K562 (cell line): ENCODE results near the gene ZC3H15. TPM values are rescaled to one million over a fixed set of nuclear protein-coding genes. Genes with fewer than 3 reads are reported as not detected.

Experiments
- ATAC-seq: fragments of 200-7000 bp; cut with Tn5 transposase; 3 replicates; pipeline ENCODE4 v1.9.1; 2020; ENCODE audit warnings: moderate library complexity
- BruUV-seq: library from RNA; stranded (reverse); fragments of 400-500 nt; replicated peaks from 2 replicates; lab custom pipeline; 2021; lab: Mats Ljungman, UMichigan
- CTCF ChIA-PET: fragments of 300-600 bp; formaldehyde crosslinking; extraction: SDS; loops from one replicate; lab custom pipeline; 2021; ENCODE audit warnings: low intra/inter-chr PET ratio; lab: Yijun Ruan, JAX
- POLR2A ChIA-PET: fragments of 300-600, 350-650 bp; sonication (Branson Sonifier 250); formaldehyde crosslinking; extraction: SDS; loops from one replicate; lab custom pipeline; 2021; ENCODE audit warnings: antibody characterized with exemption, inconsistent platforms; lab: Yijun Ruan, JAX
- DNase-seq, 4 experiments: peaks; one replicate each; pipeline versions ENCODE4 v3.0.0 to v3.0.0-alpha.2; 2011 to 2018; ENCODE audit warnings: low spot score in 3 of 4, mixed read lengths in 3 of 4; ENCODE audit errors: extremely low read depth in 1 of 4
- FAIRE-seq: peaks from 2 replicates; lab custom pipeline; 2011; peaks lifted over from hg19 to GRCh38; lab: Jason Lieb, UNC
- H2AFZ ChIP-seq: 2 replicates; pipeline ENCODE4 v1.6.0; 2011; ENCODE audit warnings: low read depth, low read length, control low read depth, inconsistent platforms
- H3K27ac ChIP-seq: fragments of 200-600 bp; 3 replicates; pipeline ENCODE4 v1.8.0; 2011; ENCODE audit warnings: low read depth, mild to moderate bottlenecking, control low read depth, inconsistent platforms, low read length, moderate library complexity, mixed read lengths; ENCODE audit errors: extremely low read depth
- H3K27me3 ChIP-seq, 2 experiments: fragments of 300-600 bp in 1 of 2; 2 replicates in 1 of 2; 3 replicates in 1 of 2; pipeline versions ENCODE4 v1.6.0 to v1.8.0; 2011; ENCODE audit warnings: inconsistent platforms in 2 of 2, low read length in 2 of 2, mild to moderate bottlenecking in 1 of 2, mixed read lengths in 1 of 2, moderate library complexity in 1 of 2; ENCODE audit not compliant: control insufficient read depth in 2 of 2, insufficient read depth in 2 of 2
- H3K36me3 ChIP-seq: fragments of 300-600 bp; 3 replicates; pipeline ENCODE4 v1.8.0; 2011; ENCODE audit warnings: mild to moderate bottlenecking, low read length, inconsistent platforms; ENCODE audit not compliant: control insufficient read depth, insufficient read depth
- H3K4me1 ChIP-seq, 2 experiments: fragments of 200-600 bp in 1 of 2; replicated peaks in 1 of 2; 2 replicates in 1 of 2; 3 replicates in 1 of 2; pipeline versions ENCODE4 v1.5.1 to v1.8.0; 2011; ENCODE audit warnings: inconsistent platforms in 2 of 2, low read length in 2 of 2, mild to moderate bottlenecking in 1 of 2, mixed read lengths in 1 of 2, moderate library complexity in 1 of 2; ENCODE audit not compliant: control insufficient read depth in 2 of 2, insufficient read depth in 2 of 2
- H3K4me2 ChIP-seq: 2 replicates; pipeline ENCODE4 v1.6.1; 2011; ENCODE audit warnings: low read length, control low read depth, inconsistent platforms, mixed read lengths; ENCODE audit not compliant: insufficient read depth
- H3K4me3 ChIP-seq: fragments of 200-600 bp; sonication (generic), shearing (Covaris generic); 2 replicates; pipeline ENCODE4 v1.5.1; 2016; ENCODE audit warnings: control low read depth, inconsistent platforms
- H3K79me2 ChIP-seq: fragments of 200-600 bp; 3 replicates; pipeline ENCODE4 v1.8.0; 2011; ENCODE audit warnings: low read length, inconsistent platforms; ENCODE audit not compliant: control insufficient read depth, insufficient read depth
- H3K9ac ChIP-seq, 2 experiments: 2 replicates each; pipeline versions ENCODE4 v1.6.0 to v1.6.1; 2011; ENCODE audit warnings: low read depth in 2 of 2, low read length in 2 of 2, control low read depth in 1 of 2, inconsistent platforms in 1 of 2, mild to moderate bottlenecking in 1 of 2, mixed read lengths in 1 of 2; ENCODE audit not compliant: insufficient read depth in 1 of 2
- H3K9me1 ChIP-seq: one replicate; pipeline ENCODE4 v1.6.0; 2011; ENCODE audit warnings: inconsistent platforms, mild to moderate bottlenecking, low read length, moderate library complexity; ENCODE audit not compliant: control insufficient read depth, insufficient read depth
- H3K9me3 ChIP-seq: replicated peaks from 2 replicates; pipeline ENCODE4 v1.5.1; 2011; ENCODE audit warnings: low read depth, low read length, inconsistent platforms; ENCODE audit not compliant: control insufficient read depth, insufficient read depth
- H4K20me1 ChIP-seq: replicated peaks from 2 replicates; pipeline ENCODE4 v1.6.1; 2011; ENCODE audit warnings: low read length, inconsistent platforms, mixed read lengths; ENCODE audit not compliant: control insufficient read depth, insufficient read depth
- ARID2 ChIP-seq: fragments of 450-650 bp; IDR thresholded peaks from 2 replicates; pipeline ENCODE4 v1.6.1; 2017; ENCODE audit warnings: antibody characterized with exemption, mild to moderate bottlenecking
- FOXP4 ChIP-seq: sonication (generic); formaldehyde crosslinking; IDR thresholded peaks from 2 replicates; pipeline ENCODE4 v1.8.0; 2022; ENCODE audit warnings: mild to moderate bottlenecking, missing genetic modification reagents, borderline replicate concordance
- MCM5 ChIP-seq: fragments of 450-650 bp; IDR thresholded peaks from 2 replicates; pipeline ENCODE4 v1.6.1; 2016; ENCODE audit warnings: low read depth
- NFE2L1 ChIP-seq: fragments of 450-650 bp; IDR thresholded peaks from 2 replicates; pipeline ENCODE4 v1.6.1; 2016; ENCODE audit warnings: missing genetic modification characterization, low read depth, mild to moderate bottlenecking, missing compliant biosample characterization, moderate library complexity, borderline replicate concordance
- NFXL1 ChIP-seq: fragments of 450-650 bp; formaldehyde crosslinking; IDR thresholded peaks from 2 replicates; pipeline ENCODE4 v1.4.0; 2021; ENCODE audit warnings: mild to moderate bottlenecking
- NR4A1 ChIP-seq, 2 experiments: fragments of 250-450 bp in 1 of 2; fragments of 450-650 bp in 1 of 2; sonication (Bioruptor Pico) in 1 of 2; IDR thresholded peaks; 2 replicates each; pipeline versions ENCODE4 v1.4.0 to v1.6.1; 2016 to 2020; ENCODE audit warnings: mild to moderate bottlenecking in 2 of 2, missing compliant biosample characterization in 1 of 2, missing genetic modification characterization in 1 of 2, moderate library complexity in 1 of 2
- PHTF2 ChIP-seq: fragments of 250-450 bp; sonication (Bioruptor Pico); IDR thresholded peaks from 2 replicates; pipeline ENCODE4 v1.5.0; 2021; ENCODE audit warnings: mild to moderate bottlenecking
- POLR2AphosphoS2 ChIP-seq: IDR thresholded peaks from 2 replicates; pipeline ENCODE4 v1.6.1; 2012; ENCODE audit warnings: low read length, improper control_type of control experiment
- RFX1 ChIP-seq: fragments of 450-650 bp; IDR thresholded peaks from 2 replicates; pipeline ENCODE4 v1.6.1; 2016; ENCODE audit warnings: mild to moderate bottlenecking, moderate library complexity
- SMARCA5 ChIP-seq: fragments of 450-650 bp; IDR thresholded peaks from 2 replicates; pipeline ENCODE4 v1.6.1; 2016
- SRF ChIP-seq, 2 experiments: fragments of 250-450, 450-650 bp in 1 of 2; sonication (Bioruptor Pico) in 1 of 2; sonication (generic) in 1 of 2; formaldehyde crosslinking; IDR thresholded peaks; 2 replicates each; pipeline versions ENCODE4 v1.5.0 to v1.5.1; 2020 to 2022; ENCODE audit warnings: mild to moderate bottlenecking in 1 of 2, missing genetic modification reagents in 1 of 2
- WGBS: fragments of 100-300 bp; shearing (Covaris generic); methylation state at CpG from one replicate; pipeline ENCODE4 v1.1.6; 2016; ENCODE audit warnings: low coverage, mixed read lengths; ENCODE audit not compliant: insufficient coverage; ENCODE audit errors: missing lambda C conversion rate; 5-methylcytosine and 5-hydroxymethylcytosine counted together
- in situ Hi-C: fragments of 300-500 bp; cut with MboI; formaldehyde crosslinking; loops from 4 replicates; pipeline ENCODE4 v1.15.0; 2018; ENCODE audit warnings: inconsistent platforms, mixed read lengths
- intact Hi-C: fragments of 100-400 bp; cut with micrococcal nuclease; formaldehyde crosslinking; loops from 2 replicates; pipeline ENCODE4 v1.14.2; 2022
- polyA plus RNA-seq, 8 experiments: library from polyadenylated mRNA; depleted of rRNA in 4 of 8; stranded (reverse) in 5 of 8; unstranded in 3 of 8; fragments of >200 nt; fragmentation: Nextera tagmentation in 2 of 8; fragmentation: Illumina TruSeq in 1 of 8; extraction: Ambion mirVana in 2 of 8; extraction: Trizol in 1 of 8; gene quantifications; 2 replicates each; pipeline versions ENCODE4 v1.2.1 to v1.2.3, GENCODE V29; 2011 to 2014; ENCODE audit warnings: inconsistent platforms in 1 of 8, missing spikeins in 1 of 8
- total RNA-seq, 7 experiments: library from RNA; depleted of rRNA in 6 of 7; stranded (reverse); fragments of >200 nt in 6 of 7; fragmentation: Illumina TruSeq in 2 of 7; extraction: Trizol in 2 of 7; gene quantifications; 2 replicates each; pipeline versions ENCODE4 v1.2.1 to v1.2.3, GENCODE V29; 2011 to 2021; ENCODE audit warnings: low replicate concordance in 1 of 7

Gene ZC3H15
- total and polyA plus RNA-seq, 9 of the 15 experiments (the other 6 are each of a cell fraction or from before 2014, with no cell fraction given) = 132 to 286 (median 189) TPM

- no peak overlapping the region for H2AFZ ChIP-seq
- no peaks in the 10 kb centered on the region for H3K27me3 ChIP-seq
- ATAC-seq (no peak), DNase-seq (no peak), FAIRE-seq (no peak)
- H3K27ac ChIP-seq = no peak overlapping the region
- in situ Hi-C loops = no loop called here
- WGBS = 5% methylated on average over 2 of the region's 2 CpGs
- no TSS peak for BruUV-seq
- no peaks in the 10 kb centered on the region for H4K20me1 ChIP-seq
- H3K4me2 ChIP-seq = no peak overlapping the region
- no peak overlapping the region for H3K9ac ChIP-seq
- TF ChIP-seq RFX1 (no peak), PHTF2 (CRISPR knock-in tag) (no peak), ARID2 (no peak), SRF (CRISPR knock-in tag; IDR thresholded peaks at IDR 0.05) (no peak), SMARCA5 (no peak), NFE2L1 (no peak), NFXL1 (CRISPR knock-in tag) (no peak), FOXP4 (no peak), NR4A1 (CRISPR knock-in tag; IDR thresholded peaks at IDR 0.05) (no peak), NR4A1 (tag; IDR thresholded peaks at IDR 0.05) (no peak), MCM5 (no peak), POLR2AphosphoS2 (no peak)
- ChIA-PET POLR2A (interaction anchor here (1.4 to 1.8 kb wide), 3 partner anchors 15 to 31 kb away, joined by 3 to 10 read pairs (median 4); no protein-coding TSS in a partner anchor), CTCF (no interaction called here)
- no peaks in the 10 kb centered on the region for H3K36me3 ChIP-seq
- H3K79me2 ChIP-seq = no peaks in the 10 kb centered on the region
- H3K4me1 ChIP-seq = no peaks in the 10 kb centered on the region; a peak in 1 of 5 replicates
- H3K9me3 ChIP-seq = no peaks in the 10 kb centered on the region
- intact Hi-C loops = no loop called here
- H3K4me3 ChIP-seq = no peak overlapping the region
- H3K9me1 ChIP-seq = no peaks in the 10 kb centered on the region
Observed at GRCh38 chr2:186558512-186559276, 72.6 kb downstream of the ZC3H15 start.
